ENCODE results near the gene SEC61B. TPM values are rescaled to one million over a fixed set of nuclear protein-coding genes. Genes with fewer than 3 reads are reported as not detected.

Gene SEC61B
- total and polyA plus RNA-seq, 10 of the 15 experiments (the other 5 are each of a cell fraction or from before 2014, with no cell fraction given): 108 to 747 (median 301) TPM

- Histone ChIP-seq H3K27ac (ENCODE audit: control insufficient read depth, insufficient read depth) (no peak overlapping the region), H3K4me3 (no peak overlapping the region), H2AFZ (ENCODE audit: control insufficient read depth, low read depth, low read length) (no peak overlapping the region), H3K79me2 (ENCODE audit: control insufficient read depth, insufficient read depth, low read length) (no peaks in the 10 kb centered on the region), H3K9ac (ENCODE audit: control insufficient read depth, insufficient read depth, low read length) (no peak overlapping the region), H3K4me2 (ENCODE audit: control insufficient read depth, insufficient read depth) (no peak overlapping the region), H3K9me3 (replicated peaks; ENCODE audit: control insufficient read depth, insufficient read depth, low read length) (no peaks in the 10 kb centered on the region; the same call in 2 of the 3 replicates), H4K20me1 (ENCODE audit: control insufficient read depth, insufficient read depth) (no peaks in the 10 kb centered on the region), H3K27me3 (replicated peaks in 1 of 2; ENCODE audit: control insufficient read depth in 2 of 2, insufficient read depth in 2 of 2, low read length in 1 of 2) (no peaks in the 10 kb centered on the region), H3K4me1 (ENCODE audit: control insufficient read depth, insufficient read depth, low read length) (peaks cover 20% of the 10 kb centered on the region), H3K36me3 (ENCODE audit: control insufficient read depth in 2 of 2, insufficient read depth in 2 of 2, low read length in 1 of 2) (no peaks in the 10 kb centered on the region)
- RAD21 ChIA-PET (ENCODE audit: unreplicated experiment): interaction anchor here (1.0 to 8.9 kb wide), 3 partner anchors 8 to 43 kb away, joined by 3 to 121 read pairs (median 80); partner anchors contain the start of genes ALG2 and SEC61B
- POLR2A ChIA-PET: interaction anchor here (0.7 to 4.1 kb wide), 2 partner anchors 32 kb away, joined by 3 to 31 read pairs; partner anchors contain the start of genes ALG2 and SEC61B
- ATAC-seq (no peak), DNase-seq (ENCODE audit: low read depth, low spot score) (no peak), FAIRE-seq (no peak)
- TF ChIP-seq BMI1 (IDR thresholded peaks at IDR 0.05; ENCODE audit: borderline replicate concordance): no peak
- TF ChIP-seq ZSCAN29 (IDR thresholded peaks at IDR 0.05): no peak
- no peak for TF ChIP-seq CEBPZ (IDR thresholded peaks at IDR 0.05; ENCODE audit: low read depth, low read length)
- TF ChIP-seq POLR2AphosphoS5 (IDR thresholded peaks at IDR 0.05; ENCODE audit: low read length): no peak
- no peak for TF ChIP-seq NR2C2 (IDR thresholded peaks at IDR 0.05; ENCODE audit: borderline replicate concordance, control insufficient read depth, insufficient read length, low read depth)
- TF ChIP-seq ETV6 (conservative IDR thresholded peaks at IDR 0.05 in 1 of 2, IDR thresholded peaks at IDR 0.05 in 1 of 2; ENCODE audit: borderline replicate concordance in 1 of 2, low read depth in 1 of 2): no peak
- TF ChIP-seq IRF4 (IDR thresholded peaks at IDR 0.05; ENCODE audit: low read depth, low read length): no peak
- no peak for TF ChIP-seq RCOR1 (conservative IDR thresholded peaks at IDR 0.05; ENCODE audit: low read depth, low read length)
- SMC1A ChIA-PET (ENCODE audit: uncharacterized antibody, unreplicated experiment): interaction anchor here (1.6 to 12.4 kb wide), 4 partner anchors 9 to 87 kb away, joined by 3 to 189 read pairs (median 109); partner anchors contain the start of genes ALG2 and SEC61B
- 68% methylated on average over 8 of the region's 8 CpGs for WGBS (ENCODE audit: insufficient coverage, insufficient replicate concordance, low lambda C conversion rate, missing lambda C conversion rate)
- in situ Hi-C loops (cut with MboI) (loop anchor here (10.0 kb wide), 2 partner anchors 1035 to 1135 kb away; no protein-coding TSS in a partner anchor), intact Hi-C loops (cut with micrococcal nuclease; ENCODE audit: unreplicated experiment) (loop anchor here (10.0 kb wide), 4 partner anchors 175 to 1245 kb away; partner anchors contain the start of genes ERP44 and INVS)
- BruUV-seq (replicated peaks): no TSS peak
- CTCF ChIA-PET: interaction anchor here (0.7 to 9.2 kb wide), 7 partner anchors 13 to 76 kb away, joined by 3 to 131 read pairs (median 5); no protein-coding TSS in a partner anchor
Measured at GRCh38 chr9:99189887-99190596, 32.0 kb upstream of the SEC61B start.

All from GM12878 (cell line).